HepG2 (cell line): ENCODE data around the gene SURF2. TPM values are rescaled to one million over a fixed set of nuclear protein-coding genes. Genes with fewer than 3 reads are reported as not detected.
A peak's percentile ranks its signal among the peaks of the same experiment; 100 is the strongest.

Source experiments
- ARHGAP35 ChIP-seq: sonication (generic); formaldehyde crosslinking; IDR thresholded peaks from 2 replicates; pipeline ENCODE4 v1.9.0; 2022; ENCODE audit warnings: mild to moderate bottlenecking, inconsistent platforms, moderate library complexity, missing genetic modification reagents, borderline replicate concordance
- FOXO1 ChIP-seq: sonication (generic); formaldehyde crosslinking; IDR thresholded peaks from 2 replicates; pipeline ENCODE4 v1.4.0; 2020; ENCODE audit warnings: missing genetic modification reagents
- GATAD2A ChIP-seq: IDR thresholded peaks from 2 replicates; pipeline ENCODE4 v1.6.1; 2016
- GTF2F1 ChIP-seq: fragments of 150-350 bp; IDR thresholded peaks from 2 replicates; pipeline ENCODE4 v1.6.1; 2014; ENCODE audit warnings: low read length
- HOXA3 ChIP-seq: sonication (generic); formaldehyde crosslinking; IDR thresholded peaks from 2 replicates; pipeline ENCODE4 v1.5.0; 2020; ENCODE audit warnings: missing genetic modification reagents
- NFKB2 ChIP-seq: sonication (generic); formaldehyde crosslinking; IDR thresholded peaks from 2 replicates; pipeline ENCODE4 v1.4.0; 2020; ENCODE audit warnings: missing genetic modification reagents, borderline replicate concordance
- PPARG ChIP-seq: conservative IDR thresholded peaks from 2 replicates; pipeline ENCODE4 v1.6.1; 2016; ENCODE audit warnings: missing biosample characterization, missing genetic modification reagents
- RCOR2 ChIP-seq: IDR thresholded peaks from 2 replicates; pipeline ENCODE4 v1.6.1; 2016; ENCODE audit warnings: missing biosample characterization, missing genetic modification reagents
- RERE ChIP-seq: IDR thresholded peaks from 2 replicates; pipeline ENCODE4 v1.6.1; 2016; ENCODE audit warnings: low read depth, missing genetic modification reagents, missing compliant biosample characterization
- RXRA ChIP-seq: sonication (generic); formaldehyde crosslinking; IDR thresholded peaks from 2 replicates; pipeline ENCODE4 v1.5.1; 2020; ENCODE audit warnings: missing genetic modification reagents
- TRAFD1 ChIP-seq: sonication (generic); formaldehyde crosslinking; IDR thresholded peaks from 2 replicates; pipeline ENCODE4 v1.5.1; 2020; ENCODE audit warnings: missing genetic modification reagents, mild to moderate bottlenecking, borderline replicate concordance
- ZNF407 ChIP-seq: sonication (generic); formaldehyde crosslinking; IDR thresholded peaks from one replicate; pipeline ENCODE4 v1.5.1; 2020; ENCODE audit warnings: mild to moderate bottlenecking, missing genetic modification reagents; ENCODE audit errors: not compliant biosample characterization
- ZNF749 ChIP-seq: sonication (generic); formaldehyde crosslinking; IDR thresholded peaks from 2 replicates; pipeline ENCODE4 v1.8.0; 2022; ENCODE audit warnings: mild to moderate bottlenecking, missing genetic modification reagents, moderate library complexity, borderline replicate concordance
- ZNF780A ChIP-seq: sonication (generic); formaldehyde crosslinking; IDR thresholded peaks from 2 replicates; pipeline ENCODE4 v1.8.0; 2022; ENCODE audit warnings: mild to moderate bottlenecking, missing genetic modification reagents, moderate library complexity
- ZSCAN21 ChIP-seq: sonication (generic); formaldehyde crosslinking; IDR thresholded peaks from 2 replicates; pipeline ENCODE4 v1.8.0; 2022; ENCODE audit warnings: mild to moderate bottlenecking, missing genetic modification reagents, moderate library complexity, borderline replicate concordance
- polyA plus RNA-seq, 8 experiments: library from polyadenylated mRNA; depleted of rRNA in 3 of 8; stranded (reverse) in 7 of 8; unstranded in 1 of 8; fragments of >200 nt; fragmentation: Illumina TruSeq in 4 of 8; extraction: Trizol in 4 of 8; gene quantifications; 2 replicates each; pipeline versions ENCODE4 v1.2.1 to v1.2.3, GENCODE V29; 2011 to 2016; ENCODE audit warnings: low read depth in 4 of 8, missing spikeins in 1 of 8, mixed read lengths in 1 of 8; ENCODE audit not compliant: insufficient read depth in 1 of 8
- total RNA-seq, 5 experiments: library from RNA; depleted of rRNA; stranded (reverse); fragments of >200 nt; fragmentation: Illumina TruSeq; extraction: Trizol; gene quantifications; 2 replicates each; pipeline ENCODE4 v1.2.3, GENCODE V29; 2016; ENCODE audit warnings: low read depth in 1 of 5

The SURF2 gene
- total and polyA plus RNA-seq, 2 of the 13 experiments (the other 11 are each of a cell fraction or from before 2014, with no cell fraction given): 6.3 to 13.6 TPM

- no peak for TF ChIP-seq TRAFD1 (CRISPR knock-in tag)
- no peak for TF ChIP-seq ZNF780A
- TF ChIP-seq NFKB2 (CRISPR knock-in tag): peak; percentile 80; the same call in 1 of the 2 replicates
- no peak for TF ChIP-seq RERE (CRISPR knock-in tag)
- TF ChIP-seq RXRA: no peak; the same call in 1 of the 2 replicates
- peak; percentile 93 for TF ChIP-seq FOXO1
- TF ChIP-seq RCOR2 (CRISPR knock-in tag): 0 out of 2 replicates have a peak, but pooled peaks have one; percentile 15
- TF ChIP-seq GTF2F1: no peak
- no peak for TF ChIP-seq PPARG (CRISPR knock-in tag)
- no peak for TF ChIP-seq ARHGAP35
- TF ChIP-seq GATAD2A (CRISPR knock-in tag): peak; percentile 75
- no peak for TF ChIP-seq ZSCAN21 (CRISPR knock-in tag)
- peak; percentile 72 for TF ChIP-seq HOXA3
- no peak for TF ChIP-seq ZNF407 (CRISPR knock-in tag)
- no peak for TF ChIP-seq ZNF749
These were observed 30.0 kb downstream of the SURF2 start (continued) for GRCh38 chr9:133386338-133386737.
